ENCODE results near the gene SUMF1.

Gene SUMF1

DNA sequence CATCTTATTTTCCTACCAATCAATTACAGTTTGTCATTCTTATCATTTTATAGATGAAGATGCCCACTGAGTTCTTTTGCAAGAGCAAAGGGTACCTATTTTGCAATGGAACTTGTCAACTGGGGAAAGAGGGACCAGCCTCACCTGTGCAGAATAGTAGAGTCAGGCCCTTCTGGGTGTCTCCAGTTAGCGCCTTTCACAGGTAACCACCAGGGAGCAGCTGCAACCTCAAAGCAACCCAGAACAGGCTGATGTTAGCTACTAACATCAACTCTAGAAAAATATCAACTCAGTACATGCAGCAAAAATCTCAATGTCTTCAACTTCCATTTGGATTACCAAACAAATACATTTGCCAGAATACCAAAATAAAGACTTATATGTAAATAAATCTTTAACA is 47.1 kb downstream of the SUMF1 start:
- no peak for DNase-seq
- intact Hi-C loops (cut with DNase I), result no loop called here

DNA sequence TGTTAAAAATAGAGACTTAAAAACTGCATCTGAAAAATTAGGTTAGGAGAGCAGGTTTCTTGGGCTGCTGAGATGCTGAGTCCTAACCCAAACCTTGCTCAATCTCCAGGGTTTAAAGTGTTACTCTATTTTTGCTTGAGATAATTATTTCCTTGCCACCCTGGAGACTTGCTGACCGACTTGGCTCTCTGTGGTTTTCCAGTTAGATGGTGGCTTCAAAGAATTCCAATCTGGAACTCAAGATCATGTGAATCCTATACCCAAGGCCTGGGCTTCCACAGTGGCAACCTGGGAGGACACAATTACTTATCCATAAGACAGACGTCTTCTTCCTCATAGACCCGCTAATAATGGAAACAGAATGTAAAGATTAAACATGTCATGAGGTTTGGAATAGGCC is 47.7 kb downstream of the SUMF1 start:
- intact Hi-C loops (cut with DNase I), result no loop called here

DNA sequence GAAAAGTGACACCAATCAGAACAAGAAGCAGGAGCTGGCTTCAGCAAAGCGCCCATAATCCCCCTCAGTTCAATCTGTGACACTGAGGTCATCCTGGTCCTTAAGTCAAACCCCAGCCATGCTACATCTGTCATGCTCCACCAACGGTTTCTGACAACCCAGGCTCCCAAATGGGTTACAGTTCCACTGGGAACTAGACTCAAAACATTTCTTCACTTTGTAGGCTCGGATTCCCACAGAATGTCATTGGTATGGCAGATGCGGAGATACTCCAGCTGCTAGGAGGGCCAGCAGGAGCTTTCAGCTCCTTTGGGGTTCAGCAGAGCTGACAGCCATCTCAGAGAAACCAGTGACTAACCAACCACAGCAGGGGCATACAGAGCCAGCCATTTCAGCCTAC is 48.9 kb downstream of the SUMF1 start:
- no peak for DNase-seq
- intact Hi-C loops (cut with DNase I), result no loop called here

More for the DNA sequence above, 47.7 kb downstream of the SUMF1 start:
- no peak for DNase-seq

DNA sequence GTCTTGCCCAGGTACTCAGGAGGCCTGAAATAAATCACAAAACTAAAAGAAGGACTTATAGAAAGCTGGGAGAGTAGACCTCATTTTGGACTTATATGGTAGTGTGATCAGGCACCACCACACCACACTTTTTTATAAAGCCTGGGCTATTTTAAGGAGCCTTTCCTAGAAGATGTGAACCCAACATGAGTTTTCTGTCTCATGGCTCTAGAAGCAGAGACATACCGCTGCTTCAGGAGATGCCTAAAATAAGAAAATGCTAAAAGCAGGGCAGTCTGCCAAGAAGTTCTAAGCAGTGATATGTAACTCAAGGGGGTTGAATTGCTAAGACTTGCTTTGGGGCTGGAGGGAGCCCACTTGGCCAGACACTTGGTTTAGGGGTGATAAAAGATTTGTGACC is 49.6 kb downstream of the SUMF1 start:
- intact Hi-C loops (cut with DNase I), result no loop called here
- DNase-seq, result no peak

DNA sequence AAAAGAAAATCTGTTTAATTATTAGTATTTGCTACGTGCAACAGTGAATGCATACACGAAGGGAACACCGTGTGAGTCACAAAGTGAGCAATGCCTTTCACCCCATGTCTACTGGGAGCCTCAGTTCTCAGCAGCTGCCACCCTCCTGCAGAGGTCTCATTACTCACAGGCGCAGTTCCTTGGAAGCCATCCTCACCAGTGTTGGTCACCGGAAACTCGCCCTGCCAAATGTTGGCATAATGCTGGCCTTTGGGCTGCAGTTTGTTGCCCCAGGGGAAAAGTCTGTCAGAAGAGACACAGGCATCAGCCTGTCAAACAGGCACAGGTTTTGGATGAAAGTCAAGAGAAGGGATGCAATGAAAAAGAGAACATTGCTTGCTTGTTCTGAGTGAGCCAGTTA is 50.1 kb downstream of the SUMF1 start:
- peak in 1 of 10 donors; percentile 32 for DNase-seq
- intact Hi-C loops (cut with DNase I), result no loop called here

DNA sequence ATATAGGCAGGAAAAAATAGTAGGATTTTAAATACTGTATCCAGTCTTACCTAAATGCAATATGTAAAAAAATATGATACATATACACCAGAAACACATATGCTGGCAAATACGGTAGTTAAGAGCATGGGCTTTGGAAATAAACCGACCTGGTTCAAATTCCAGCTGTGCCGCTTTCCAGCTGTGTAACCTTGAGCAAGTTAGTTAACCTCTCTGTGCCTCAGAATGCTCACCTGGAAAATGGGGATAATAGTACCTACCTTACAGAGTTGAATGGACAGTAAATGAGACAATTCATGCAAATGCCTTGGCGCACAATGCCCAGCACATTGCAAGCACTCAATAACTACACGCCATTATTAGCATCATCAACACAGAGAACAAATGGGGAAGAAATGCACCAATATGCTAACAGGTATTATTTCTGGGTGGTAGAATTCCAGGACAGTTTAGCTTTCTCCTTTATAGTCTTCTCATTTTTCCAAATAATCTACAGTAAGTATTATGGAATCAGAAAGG is 50.6 kb downstream of the SUMF1 start:
- intact Hi-C loops (cut with DNase I), result no loop called here
- DNase-seq, result no peak

DNA sequence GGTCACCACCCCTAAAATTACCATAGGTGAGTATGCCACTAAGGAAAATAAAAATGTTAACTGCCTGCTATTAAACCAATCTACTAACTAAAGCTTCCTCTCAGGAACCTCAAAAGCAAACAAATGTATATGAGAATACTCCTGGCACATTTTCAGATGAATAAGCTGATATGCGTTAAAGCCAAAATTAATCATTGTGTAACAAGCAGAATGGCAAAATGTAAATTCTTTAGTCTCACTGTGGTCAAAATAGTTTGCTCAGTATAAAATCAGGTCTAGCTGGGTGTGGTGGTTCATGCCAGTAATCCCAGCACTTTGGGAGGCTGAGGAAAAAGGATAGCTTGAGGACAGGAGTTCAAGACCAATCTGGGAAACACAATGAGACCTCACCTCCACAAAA is 53.6 kb downstream of the SUMF1 start:
- intact Hi-C loops (cut with DNase I), result no loop called here
- DNase-seq, result no peak

DNA sequence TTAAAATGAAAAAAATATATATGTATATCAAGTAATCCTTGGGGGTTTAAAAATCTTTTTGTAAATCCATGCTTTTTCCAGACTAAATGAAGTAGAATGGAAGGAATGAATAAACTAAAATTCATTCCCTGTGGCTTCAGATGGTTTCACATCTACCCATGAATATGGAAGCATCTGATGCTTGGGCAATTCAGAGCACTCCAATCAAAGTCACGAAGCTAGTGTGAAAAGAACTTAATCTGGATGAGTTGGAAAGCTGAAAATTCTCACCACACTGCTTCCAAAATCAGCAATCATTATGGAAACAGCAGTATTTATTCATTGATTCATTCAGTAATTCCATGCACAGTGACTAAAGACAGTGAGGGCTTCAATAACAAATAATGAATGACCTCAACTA is 55.2 kb downstream of the SUMF1 start:
- intact Hi-C loops (cut with DNase I), result no loop called here

DNA sequence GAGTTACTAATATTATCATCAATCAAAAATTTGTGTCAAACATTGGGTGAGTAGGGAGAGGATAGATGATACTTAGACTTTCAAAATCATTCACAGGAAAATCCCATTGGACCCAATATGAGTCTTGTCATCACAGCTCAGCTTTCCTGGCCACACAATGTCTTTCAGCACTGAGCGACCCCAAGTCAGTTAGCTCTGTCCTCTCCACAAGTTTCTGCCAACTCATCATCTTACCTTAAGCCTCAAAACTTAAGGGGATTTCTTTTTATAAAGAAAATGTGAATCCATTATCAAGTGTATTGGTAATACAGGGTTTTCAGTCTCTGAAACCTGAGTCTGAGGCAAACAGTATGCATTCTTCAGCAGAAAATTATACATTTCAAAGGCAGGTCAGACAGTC is 55.8 kb downstream of the SUMF1 start:
- DNase-seq, result no peak
- intact Hi-C loops (cut with DNase I), result no loop called here

More for the DNA sequence above, 55.2 kb downstream of the SUMF1 start:
- no peak for DNase-seq

DNA sequence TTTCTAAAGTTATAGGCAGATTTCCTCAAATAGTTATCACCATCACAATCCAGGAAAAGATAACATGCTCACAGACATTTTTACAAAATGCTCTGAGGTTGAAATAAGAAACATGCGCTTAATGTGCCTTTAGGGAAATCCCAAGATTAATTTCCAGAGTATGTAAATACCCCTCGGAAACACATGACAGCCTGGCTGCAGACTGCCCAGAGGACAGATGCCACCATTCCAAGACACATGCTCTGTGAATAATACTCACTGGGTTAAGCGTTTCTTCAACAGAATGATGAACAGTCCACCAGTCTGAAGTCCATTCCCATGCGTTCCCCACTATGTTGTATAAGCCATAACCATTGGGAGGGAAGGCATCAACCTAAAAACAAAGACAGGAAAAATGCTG is 56.5 kb downstream of the SUMF1 start:
- intact Hi-C loops (cut with DNase I), result no loop called here
- DNase-seq, result no peak

DNA sequence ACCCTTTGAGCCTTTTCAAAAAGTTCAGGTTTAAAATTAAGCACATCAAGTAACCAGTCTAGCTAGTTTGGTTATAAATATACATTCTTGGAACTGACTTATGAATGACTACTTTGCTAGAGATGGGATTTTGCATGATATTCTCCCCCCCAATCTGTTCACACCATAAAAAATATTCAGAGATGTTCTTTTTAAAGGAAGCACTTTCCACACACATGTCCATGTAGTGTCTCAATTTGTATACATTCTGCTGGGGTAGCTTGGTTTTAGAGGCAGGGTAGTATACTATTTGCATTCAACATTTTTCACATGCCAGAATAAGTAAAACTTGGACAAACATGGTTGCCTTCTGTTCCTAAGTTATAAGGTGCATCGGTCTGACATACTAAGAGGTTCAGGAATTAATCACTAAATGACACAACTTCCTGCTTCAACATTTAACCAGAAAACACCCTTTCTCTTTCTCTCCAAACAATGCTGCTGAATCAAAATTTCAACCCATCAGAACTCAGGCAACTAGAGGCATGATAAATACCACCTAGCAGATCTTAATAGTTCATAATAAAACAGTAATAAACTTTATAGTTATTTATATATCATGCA is 57.0 kb downstream of the SUMF1 start:
- no peak for DNase-seq
- intact Hi-C loops (cut with DNase I), result no loop called here

DNA sequence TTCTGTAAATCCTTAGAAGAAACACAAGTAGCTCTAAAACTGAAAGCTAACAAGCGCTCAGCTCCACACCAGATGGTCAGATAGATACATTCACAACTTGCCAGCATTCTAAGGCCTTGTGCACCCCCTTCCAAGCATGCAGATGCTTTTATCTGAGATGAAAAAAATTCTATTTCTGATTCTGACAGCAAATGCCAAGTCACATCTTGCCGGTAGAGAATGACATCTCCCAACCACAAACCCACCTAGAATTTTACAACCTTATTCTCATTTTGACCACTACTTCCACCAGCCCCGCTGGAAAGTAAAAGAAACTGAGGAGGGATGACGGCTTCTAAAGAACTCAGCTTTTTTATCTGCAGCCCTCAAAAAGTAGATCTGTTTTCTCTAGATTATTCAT is 57.7 kb downstream of the SUMF1 start:
- intact Hi-C loops (cut with DNase I), result no loop called here
- peak in 1 of 10 donors; percentile 9 for DNase-seq

DNA sequence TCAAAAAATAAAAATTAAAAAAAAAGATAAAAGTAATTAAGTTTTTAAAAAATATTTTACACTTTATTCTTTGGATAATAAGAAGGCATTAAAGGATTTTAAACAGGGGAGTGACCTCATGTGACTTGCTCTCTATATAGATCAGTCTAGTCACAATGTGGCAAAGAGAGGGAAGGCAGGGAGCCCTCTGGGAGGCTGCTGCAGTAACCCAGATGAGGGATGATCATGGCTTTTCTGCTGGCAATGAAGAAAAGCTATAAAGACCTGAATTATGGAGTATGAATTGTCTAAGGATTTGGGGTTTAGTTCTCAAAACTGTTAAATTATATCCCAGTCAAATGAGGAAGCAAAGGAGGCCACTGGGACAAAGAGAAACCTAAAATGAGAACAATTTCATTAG is 58.1 kb downstream of the SUMF1 start:
- DNase-seq, result no peak

DNA sequence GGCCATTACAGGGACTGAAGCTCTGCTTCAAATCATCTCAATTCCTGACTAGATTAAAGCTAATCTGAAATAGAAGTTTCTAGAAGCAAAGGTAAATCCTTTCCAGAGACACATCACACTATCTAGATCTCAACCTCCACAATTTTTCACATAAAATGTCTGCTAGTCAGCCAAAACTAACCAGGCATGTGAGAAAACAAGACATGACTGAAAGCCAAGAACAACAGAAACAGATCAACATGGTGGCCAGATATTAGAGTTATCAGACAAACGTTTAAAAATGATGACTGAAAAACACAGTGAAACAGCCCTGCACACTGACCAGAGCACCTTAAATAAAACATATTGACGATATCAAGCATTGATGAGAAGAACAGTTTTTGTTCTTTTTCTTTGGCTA is 59.1 kb downstream of the SUMF1 start:
- intact Hi-C loops (cut with DNase I), result no loop called here
- no peak for DNase-seq

More for the DNA sequence above, 58.1 kb downstream of the SUMF1 start:
- intact Hi-C loops (cut with DNase I), result no loop called here

DNA sequence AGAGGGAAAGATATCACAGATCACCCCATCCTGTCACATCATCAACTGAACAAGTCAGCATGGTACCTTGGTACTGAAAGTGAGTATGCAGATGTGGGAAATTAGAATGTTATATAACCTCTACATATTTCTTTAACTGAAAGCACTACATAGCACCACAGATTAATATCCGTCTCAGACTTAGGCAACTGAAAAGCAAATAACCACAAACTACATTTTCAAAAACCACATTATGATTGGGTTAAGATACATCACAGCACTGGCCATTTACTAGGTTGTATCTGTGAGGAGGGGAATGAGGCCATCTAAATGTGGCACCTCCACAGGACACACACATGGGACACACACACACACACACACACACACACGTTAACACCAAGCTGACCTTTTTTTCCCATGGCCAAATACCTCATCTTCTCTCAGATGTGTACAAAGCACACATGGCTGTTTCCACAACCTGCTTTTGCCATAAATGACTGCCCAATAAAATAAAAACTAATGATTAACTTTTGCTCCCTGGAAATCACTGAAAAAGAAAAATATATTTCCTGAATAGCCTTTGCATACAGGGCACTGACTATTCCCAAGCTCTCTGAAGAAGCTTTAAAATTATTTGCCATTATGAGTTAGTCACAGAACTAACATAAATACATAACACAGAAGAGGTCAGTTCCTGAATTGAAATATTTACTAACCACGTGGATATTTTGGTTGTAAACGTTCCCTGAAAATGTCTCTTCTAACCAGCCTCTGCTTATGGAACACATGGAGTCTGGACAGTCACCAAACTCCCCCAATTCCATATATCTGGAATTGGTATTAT is 60.1 kb downstream of the SUMF1 start:
- DNase-seq, result no peak
- intact Hi-C loops (cut with DNase I), result no loop called here

DNA sequence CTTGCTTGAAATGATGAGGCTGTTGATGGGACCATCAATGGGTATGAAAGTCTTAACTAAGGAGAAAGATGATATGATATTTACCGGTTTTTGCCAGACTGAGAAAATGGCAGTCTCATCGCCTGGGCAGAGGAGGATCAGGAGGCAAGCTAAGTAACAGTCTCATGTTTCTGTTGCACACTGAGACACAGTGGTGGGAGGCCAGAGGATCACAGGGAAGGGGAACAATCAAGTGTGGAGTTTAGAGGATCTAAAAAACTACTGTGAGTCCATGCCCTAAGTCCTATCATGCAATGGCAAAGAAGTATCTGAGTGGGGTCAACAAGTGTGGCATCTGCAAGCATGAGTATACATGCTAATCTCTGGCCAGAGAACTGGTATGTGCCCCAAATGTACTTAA is 62.2 kb downstream of the SUMF1 start:
- no peak for DNase-seq
- intact Hi-C loops (cut with DNase I), result no loop called here

DNA sequence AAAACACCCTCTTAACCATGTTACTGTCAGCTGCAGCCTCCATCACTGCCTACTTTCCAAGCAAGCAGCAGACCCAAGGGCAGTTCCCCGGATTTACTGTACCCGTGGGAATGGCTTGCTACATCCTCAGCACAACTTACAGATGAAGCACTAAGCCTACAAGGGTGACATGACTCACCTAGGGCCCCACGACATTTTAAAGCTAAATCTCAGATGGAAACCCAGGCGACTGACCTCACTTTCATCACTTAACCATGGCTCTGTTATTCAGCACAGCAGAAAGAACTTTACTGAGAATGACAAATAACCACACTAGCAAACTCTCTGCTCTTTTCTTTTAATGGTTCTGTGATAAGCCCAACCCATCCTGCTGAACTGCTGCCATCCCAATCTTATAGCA is 65.6 kb downstream of the SUMF1 start:
- DNase-seq, result no peak
- intact Hi-C loops (cut with DNase I), result no loop called here

DNA sequence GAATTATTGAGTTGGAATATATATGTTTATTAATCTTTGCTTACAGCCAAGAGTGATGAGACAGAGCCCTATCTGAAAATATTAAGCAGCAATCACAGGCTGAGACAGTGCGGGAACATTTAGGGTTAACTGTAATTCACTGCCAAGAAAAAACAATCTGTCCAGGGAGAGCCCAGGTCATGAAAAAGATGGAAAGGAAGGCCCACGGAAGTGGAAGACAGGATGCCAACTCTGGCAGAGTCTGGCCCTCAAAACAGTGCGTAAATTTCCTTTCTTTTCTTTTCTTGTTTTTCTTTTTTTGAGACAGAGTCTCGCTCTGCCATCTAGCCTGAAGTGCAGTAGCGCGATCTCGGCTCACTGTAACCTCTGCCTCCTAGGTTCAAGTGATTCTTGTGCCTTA is 67.6 kb downstream of the SUMF1 start:
- intact Hi-C loops (cut with DNase I), result no loop called here

DNA sequence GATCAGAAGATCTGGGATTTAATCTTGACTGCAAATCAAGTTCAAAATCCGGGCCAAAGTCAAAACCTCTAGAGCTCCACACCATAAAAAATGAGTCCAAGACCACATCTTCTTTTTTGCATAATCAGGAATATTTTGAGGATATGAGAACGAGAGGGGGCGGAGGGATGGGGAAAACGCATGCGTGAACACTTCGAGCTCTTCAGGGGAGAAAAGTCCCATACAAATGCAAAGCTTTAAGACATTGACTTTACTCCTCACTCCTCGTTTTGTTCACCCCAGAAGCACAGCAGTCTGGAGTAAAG is 68.2 kb downstream of the SUMF1 start:
- intact Hi-C loops (cut with DNase I), result no loop called here
- peak in 2 of 10 donors; percentile 18 to 70 for DNase-seq

More for the DNA sequence above, 67.6 kb downstream of the SUMF1 start:
- DNase-seq, result no peak

DNA sequence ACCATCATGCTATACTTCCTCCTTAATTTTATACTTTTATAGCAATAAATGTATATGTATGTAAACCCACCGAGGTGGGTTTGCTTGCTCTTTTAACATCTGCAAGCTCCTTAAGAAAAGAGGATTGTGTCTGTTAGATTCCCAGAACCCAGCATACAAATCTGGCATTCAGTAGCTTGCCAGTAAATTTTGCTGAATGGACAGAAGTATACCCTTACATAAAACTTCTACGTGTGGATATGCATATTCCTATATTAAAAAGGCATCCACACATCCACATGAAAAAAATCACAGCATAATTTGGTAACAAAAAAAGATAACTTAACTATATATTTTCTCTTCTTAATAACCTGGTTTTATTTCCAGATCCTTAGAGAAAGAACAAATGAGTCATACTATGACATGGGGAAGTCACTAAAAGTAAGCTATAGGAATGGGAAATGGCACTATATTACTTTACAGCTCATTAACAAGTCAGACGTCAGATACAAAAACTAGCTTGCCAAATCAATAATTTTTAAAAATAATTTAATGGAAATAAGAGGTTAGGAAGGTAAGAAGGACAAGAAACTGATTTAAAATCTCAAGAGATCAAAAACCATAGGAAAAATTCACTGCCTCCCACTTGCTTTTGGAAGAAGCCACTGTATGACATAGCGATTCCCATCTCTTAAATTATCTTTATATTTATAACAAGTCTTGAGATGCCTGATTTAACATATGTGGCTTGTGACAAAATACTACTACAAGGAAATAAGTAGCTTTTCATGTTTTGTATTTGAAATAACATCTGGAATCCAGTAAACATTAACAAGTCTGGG is 68.7 kb downstream of the SUMF1 start:
- DNase-seq, result no peak
- intact Hi-C loops (cut with DNase I), result no loop called here

DNA sequence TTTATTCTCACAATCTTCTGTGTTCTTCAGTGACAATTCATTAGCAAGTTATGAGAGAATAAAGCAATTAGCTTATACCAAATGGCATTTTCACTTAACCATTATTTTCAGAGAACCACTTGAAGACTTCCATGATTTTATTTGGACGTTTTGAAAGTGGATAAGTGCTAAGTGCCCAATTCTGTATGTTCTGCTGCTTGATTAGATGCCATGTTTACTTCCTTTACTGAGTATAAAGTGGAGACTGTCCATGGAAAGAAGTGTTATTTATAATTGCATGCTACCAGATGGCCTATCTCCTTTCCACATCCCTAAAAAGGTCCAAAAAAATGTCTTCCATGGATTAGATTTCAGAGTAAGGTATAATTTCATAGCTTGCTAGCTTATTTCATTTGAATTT is 69.6 kb downstream of the SUMF1 start:
- intact Hi-C loops (cut with DNase I), result no loop called here
- no peak for DNase-seq
